ENCODE results near the gene DEPDC5.

Gene DEPDC5

GRCh38 chr22:31897842-31898805 is 144.3 kb downstream of the DEPDC5 start:
- DNase-seq = no peak

- DNase-seq = no peak
Measured at GRCh38 chr22:31898926-31899325, 145.1 kb downstream of the DEPDC5 start.

- DNase-seq = no peak
Measured at GRCh38 chr22:31899669-31900068, 145.8 kb downstream of the DEPDC5 start.

GRCh38 chr22:31901388-31902137 is 147.7 kb downstream of the DEPDC5 start:
- no peak for DNase-seq

- DNase-seq = no peak
Measured at GRCh38 chr22:31904651-31905050, 150.8 kb downstream of the DEPDC5 start.

GRCh38 chr22:31905356-31905755 is 151.5 kb downstream of the DEPDC5 start:
- DNase-seq = no peak

GRCh38 chr22:31906086-31906485 is 152.3 kb downstream of the DEPDC5 start:
- DNase-seq = no peak

GRCh38 chr22:31906569-31906968 is 152.8 kb downstream of the DEPDC5 start:
- DNase-seq = no peak

GRCh38 chr22:31909977-31910376 is 156.2 kb downstream of the DEPDC5 start:
- no peak for DNase-seq

GRCh38 chr22:31911565-31912406 is 158.0 kb downstream of the DEPDC5 start:
- no peak for DNase-seq

- DNase-seq = no peak
Measured at GRCh38 chr22:31912407-31912743, 158.6 kb downstream of the DEPDC5 start.

- DNase-seq = no peak
Measured at GRCh38 chr22:31915586-31915985, 161.8 kb downstream of the DEPDC5 start.

- DNase-seq = no peak
Measured at GRCh38 chr22:31917227-31917921, 163.6 kb downstream of the DEPDC5 start.

GRCh38 chr22:31919730-31920129 is 165.9 kb downstream of the DEPDC5 start:
- DNase-seq = no peak

- no peak for DNase-seq
Measured at GRCh38 chr22:31920306-31920705, 166.5 kb downstream of the DEPDC5 start.

GRCh38 chr22:31921106-31921505 is 167.3 kb downstream of the DEPDC5 start:
- no peak for DNase-seq

GRCh38 chr22:31922534-31922933 is 168.7 kb downstream of the DEPDC5 start:
- DNase-seq = no peak

- no peak for DNase-seq
Measured at GRCh38 chr22:31923136-31923535, 169.3 kb downstream of the DEPDC5 start.

GRCh38 chr22:31923747-31924146 is 169.9 kb downstream of the DEPDC5 start:
- DNase-seq = no peak

GRCh38 chr22:31925056-31925455 is 171.2 kb downstream of the DEPDC5 start:
- no peak for DNase-seq

- DNase-seq = no peak
Measured at GRCh38 chr22:31926024-31926423, 172.2 kb downstream of the DEPDC5 start.

GRCh38 chr22:31926969-31927368 is 173.2 kb downstream of the DEPDC5 start:
- no peak for DNase-seq

- no peak for DNase-seq
Measured at GRCh38 chr22:31927562-31927961, 173.7 kb downstream of the DEPDC5 start.
